GM20000 (cell line): ENCODE results near the gene TUT7.

Source experiments
- DNase-seq: peaks from one replicate; pipeline ENCODE4 v3.0.0; 2012; ENCODE audit warnings: low spot score
- CTCF ChIP-seq: IDR thresholded peaks from 2 replicates; pipeline ENCODE4 v1.5.1; 2012; ENCODE audit warnings: mild to moderate bottlenecking, control low read depth; ENCODE audit errors: extremely low read depth, missing control alignments

Gene TUT7

GRCh38 chr9:86344818-86345217, 9.4 kb downstream of the TUT7 start:
- DNase-seq = no peak
- no peak for TF ChIP-seq CTCF

- DNase-seq = no peak
- TF ChIP-seq CTCF = no peak
Observed at GRCh38 chr9:86342269-86342668, 11.9 kb downstream of the TUT7 start.

- DNase-seq = no peak
- no peak for TF ChIP-seq CTCF
Observed at GRCh38 chr9:86341007-86341491, 13.2 kb downstream of the TUT7 start.

GRCh38 chr9:86340356-86341006, 13.7 kb downstream of the TUT7 start:
- no peak for TF ChIP-seq CTCF
- no peak for DNase-seq

- DNase-seq = no peak
- no peak for TF ChIP-seq CTCF
Observed at GRCh38 chr9:86337469-86338108, 16.6 kb downstream of the TUT7 start.

- no peak for TF ChIP-seq CTCF
- DNase-seq = no peak
Observed at GRCh38 chr9:86336058-86336457, 18.2 kb downstream of the TUT7 start.

GRCh38 chr9:86333651-86334050, 20.6 kb downstream of the TUT7 start:
- no peak for TF ChIP-seq CTCF
- DNase-seq = no peak
